Measurements from ENCODE around the gene LAD1.
A peak's percentile ranks its signal among the peaks of the same experiment; 100 is the strongest.

LAD1 gene

GRCh38 chr1:201424146-201424545 is 25.0 kb upstream of the LAD1 start:
- H3K9me3 Mint-ChIP-seq, result no peaks in the 10 kb centered on the region
- H3K36me3 Mint-ChIP-seq, result no peaks in the 10 kb centered on the region
- no peak overlapping the region for H3K4me3 Mint-ChIP-seq
- no peak overlapping the region for H3K27ac Mint-ChIP-seq
- DNase-seq, result no peak
- CTCF ChIA-PET, result interaction anchor here (1.0 to 1.4 kb wide), 2 partner anchors 15 to 23 kb away, joined by 3 read pairs; no protein-coding TSS in a partner anchor
- H3K27me3 Mint-ChIP-seq, result peaks cover 46% of the 10 kb centered on the region
- peaks cover 3% of the 10 kb centered on the region for H3K4me1 Mint-ChIP-seq

GRCh38 chr1:201423655-201424054 is 24.5 kb upstream of the LAD1 start:
- no peaks in the 10 kb centered on the region for H3K36me3 Mint-ChIP-seq
- DNase-seq, result no peak
- CTCF ChIA-PET, result interaction anchor here (1.0 to 1.4 kb wide), 2 partner anchors 14 to 24 kb away, joined by 3 read pairs; no protein-coding TSS in a partner anchor
- H3K27me3 Mint-ChIP-seq, result peaks cover 44% of the 10 kb centered on the region
- no peak overlapping the region for H3K27ac Mint-ChIP-seq
- no peak overlapping the region for H3K4me3 Mint-ChIP-seq
- no peaks in the 10 kb centered on the region for H3K9me3 Mint-ChIP-seq
- H3K4me1 Mint-ChIP-seq, result peaks cover 3% of the 10 kb centered on the region

DNA sequence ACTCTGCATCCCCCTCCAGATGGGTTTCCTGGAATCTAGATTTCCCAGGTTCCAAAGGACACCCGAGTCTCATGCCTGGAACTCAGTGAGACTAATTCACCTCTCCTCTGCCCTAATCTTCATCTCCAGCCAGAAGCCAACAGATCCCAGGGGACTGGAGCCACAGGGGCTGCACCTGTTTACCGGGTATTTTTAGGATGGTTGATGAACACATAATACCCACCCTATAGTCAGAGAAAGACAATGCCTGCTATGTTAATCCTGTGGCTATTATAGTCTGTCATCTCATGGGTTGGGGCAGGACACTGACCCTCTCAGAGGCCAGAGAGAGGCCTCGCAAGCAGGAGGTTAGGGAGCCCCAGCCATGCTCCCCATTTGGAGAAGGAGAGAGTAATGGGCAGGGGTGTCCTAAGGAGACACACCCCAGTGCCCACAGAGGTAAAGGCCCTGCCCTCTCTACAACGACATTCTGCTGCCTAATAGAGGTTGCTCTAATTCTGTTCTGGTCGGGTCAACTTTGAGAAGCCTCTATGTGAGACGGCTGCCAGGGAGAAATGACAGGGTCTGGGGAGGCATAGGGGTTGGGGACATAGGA is 23.4 kb upstream of the LAD1 start:
- no peak overlapping the region for H3K4me3 Mint-ChIP-seq
- peaks cover 43% of the 10 kb centered on the region for H3K27me3 Mint-ChIP-seq
- no peak for DNase-seq
- H3K27ac Mint-ChIP-seq, result no peak overlapping the region
- H3K9me3 Mint-ChIP-seq, result no peaks in the 10 kb centered on the region
- H3K4me1 Mint-ChIP-seq, result peaks cover 3% of the 10 kb centered on the region
- H3K36me3 Mint-ChIP-seq, result no peaks in the 10 kb centered on the region
- CTCF ChIA-PET, result no interaction called here

- Mint-ChIP-seq H3K27me3 (peaks cover 48% of the 10 kb centered on the region), H3K9me3 (no peaks in the 10 kb centered on the region), H3K36me3 (no peaks in the 10 kb centered on the region), H3K4me1 (peaks cover 3% of the 10 kb centered on the region), H3K27ac (no peak overlapping the region), H3K4me3 (no peak overlapping the region)
- no peak for DNase-seq
- CTCF ChIA-PET, result no interaction called here
Observed at GRCh38 chr1:201422026-201422425, 22.9 kb upstream of the LAD1 start.

GRCh38 chr1:201421041-201421440 is 21.9 kb upstream of the LAD1 start:
- Mint-ChIP-seq H3K27ac (no peak overlapping the region), H3K9me3 (no peaks in the 10 kb centered on the region), H3K27me3 (peaks cover 46% of the 10 kb centered on the region), H3K4me1 (no peaks in the 10 kb centered on the region), H3K4me3 (no peak overlapping the region), H3K36me3 (no peaks in the 10 kb centered on the region)
- CTCF ChIA-PET, result interaction anchor here (1.4 kb wide), 1 partner anchor 15 kb away, joined by 7 read pairs; no protein-coding TSS in a partner anchor
- no peak for DNase-seq

DNA sequence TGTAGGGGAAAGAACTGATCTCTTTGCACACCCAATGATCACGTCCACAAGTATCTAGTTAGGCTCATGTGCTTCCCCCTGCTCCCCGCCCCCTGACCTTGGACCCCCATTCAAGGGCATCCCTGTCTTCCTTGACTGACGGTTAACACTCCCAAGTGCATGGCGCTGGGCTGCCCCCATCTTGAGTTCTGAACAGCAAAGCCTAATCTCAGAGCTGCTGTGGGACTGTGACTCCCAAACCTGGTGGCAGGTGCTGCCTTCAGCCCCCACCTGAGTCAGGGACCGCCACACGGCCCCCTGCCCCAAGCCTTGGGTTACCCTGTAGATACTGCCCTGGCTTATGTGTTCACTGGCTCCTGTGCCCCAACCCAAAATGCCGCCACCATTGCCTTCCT is 21.5 kb upstream of the LAD1 start:
- Mint-ChIP-seq H3K27me3 (peaks cover 44% of the 10 kb centered on the region), H3K36me3 (no peaks in the 10 kb centered on the region), H3K4me1 (no peaks in the 10 kb centered on the region), H3K27ac (no peak overlapping the region), H3K4me3 (no peak overlapping the region), H3K9me3 (no peaks in the 10 kb centered on the region)
- DNase-seq, result no peak
- CTCF ChIA-PET, result interaction anchor here (1.4 kb wide), 1 partner anchor 15 kb away, joined by 7 read pairs; no protein-coding TSS in a partner anchor

DNA sequence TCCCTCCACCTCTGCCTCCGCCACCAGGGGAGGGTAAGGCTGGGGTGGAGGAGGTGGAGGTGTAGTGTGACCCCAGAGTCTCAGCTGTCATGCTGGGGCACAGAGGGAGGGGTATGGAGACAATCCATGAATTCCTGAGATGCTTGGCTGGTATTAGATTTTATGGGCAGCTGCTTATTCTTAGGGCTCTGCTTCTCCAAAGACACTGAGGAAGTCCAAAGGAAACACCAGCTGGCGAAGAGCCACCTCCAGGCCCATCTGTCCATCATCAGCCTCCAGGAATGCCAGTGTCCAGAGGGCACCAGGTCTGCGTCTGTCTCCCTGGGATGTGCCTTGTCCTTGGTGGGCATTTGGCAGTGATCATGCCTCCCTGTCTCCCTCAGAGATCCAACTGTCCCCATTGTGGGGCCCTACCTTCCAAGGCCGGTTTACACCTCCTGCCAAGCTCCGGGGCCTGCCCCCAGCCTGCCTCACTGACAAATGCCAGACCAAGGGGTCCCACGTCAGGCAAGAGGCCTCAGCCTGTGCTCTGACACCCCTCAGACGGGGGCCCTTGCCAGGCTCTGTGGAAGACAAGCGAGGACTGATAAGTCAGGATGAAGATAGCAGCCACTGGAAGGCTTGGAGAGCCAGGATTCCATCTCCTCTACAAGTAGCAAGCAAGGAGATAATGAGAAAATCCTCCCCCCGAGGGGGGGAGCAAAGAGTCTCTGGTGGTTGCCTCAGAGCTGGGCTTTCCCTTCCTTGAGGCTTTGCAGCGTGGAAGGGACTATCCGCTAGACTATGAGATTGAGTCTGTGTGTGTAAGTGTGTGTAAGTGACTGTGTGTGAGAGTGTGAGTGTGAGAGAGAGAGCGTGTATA is 20.9 kb upstream of the LAD1 start:
- H3K9me3 Mint-ChIP-seq, result no peaks in the 10 kb centered on the region
- no peak overlapping the region for H3K27ac Mint-ChIP-seq
- H3K4me1 Mint-ChIP-seq, result no peaks in the 10 kb centered on the region
- DNase-seq, result no peak
- H3K36me3 Mint-ChIP-seq, result no peaks in the 10 kb centered on the region
- peaks cover 46% of the 10 kb centered on the region for H3K27me3 Mint-ChIP-seq
- CTCF ChIA-PET, result interaction anchor here (1.4 kb wide), 1 partner anchor 16 kb away, joined by 7 read pairs; no protein-coding TSS in a partner anchor
- H3K4me3 Mint-ChIP-seq, result no peak overlapping the region

GRCh38 chr1:201419256-201419655 is 20.1 kb upstream of the LAD1 start:
- H3K9me3 Mint-ChIP-seq, result no peaks in the 10 kb centered on the region
- no peaks in the 10 kb centered on the region for H3K4me1 Mint-ChIP-seq
- H3K27ac Mint-ChIP-seq, result no peak overlapping the region
- H3K36me3 Mint-ChIP-seq, result no peaks in the 10 kb centered on the region
- no peak for DNase-seq
- peaks cover 48% of the 10 kb centered on the region for H3K27me3 Mint-ChIP-seq
- no peak overlapping the region for H3K4me3 Mint-ChIP-seq
- CTCF ChIA-PET, result no interaction called here

GRCh38 chr1:201418461-201418860 is 19.3 kb upstream of the LAD1 start:
- Mint-ChIP-seq H3K4me1 (no peaks in the 10 kb centered on the region), H3K27me3 (peaks cover 47% of the 10 kb centered on the region), H3K4me3 (no peak overlapping the region), H3K27ac (no peak overlapping the region), H3K9me3 (no peaks in the 10 kb centered on the region), H3K36me3 (no peaks in the 10 kb centered on the region)
- CTCF ChIA-PET, result no interaction called here
- no peak for DNase-seq

DNA sequence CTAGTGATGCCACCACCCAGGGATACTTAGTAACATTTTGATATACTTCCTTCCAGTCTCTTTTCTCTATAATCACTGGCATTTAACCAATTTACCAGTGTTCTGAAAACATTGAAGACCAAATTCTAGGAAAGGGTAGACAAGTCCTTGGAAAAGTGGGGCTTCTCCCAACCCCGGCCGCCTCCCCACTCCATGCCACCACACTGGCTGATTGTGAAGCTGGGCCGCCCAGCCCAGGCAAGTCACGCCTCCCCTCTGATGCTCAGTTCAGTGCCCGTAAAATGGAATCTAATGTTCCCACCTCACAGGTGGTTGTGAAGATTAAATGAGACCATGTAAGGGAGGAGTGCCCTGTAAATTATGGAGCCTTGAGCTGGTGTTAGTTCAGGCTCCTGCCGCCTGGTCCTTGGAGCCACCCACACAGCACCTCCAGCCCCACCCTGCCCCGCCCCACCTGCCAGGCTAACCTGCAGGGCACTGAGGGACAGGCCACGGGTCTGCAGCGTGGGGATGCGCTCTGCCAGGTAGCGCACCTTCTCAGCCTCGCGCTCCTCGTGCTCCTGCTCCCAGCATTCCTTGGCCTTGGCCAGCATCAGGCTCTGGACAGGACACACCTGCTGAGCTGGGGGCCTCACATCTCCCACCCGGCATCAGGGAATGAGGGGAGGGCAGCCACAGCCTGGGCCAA is 15.1 kb upstream of the LAD1 start:
- no peak for DNase-seq
- no peak overlapping the region for H3K27ac Mint-ChIP-seq
- no peaks in the 10 kb centered on the region for H3K4me1 Mint-ChIP-seq
- H3K36me3 Mint-ChIP-seq, result no peaks in the 10 kb centered on the region
- H3K4me3 Mint-ChIP-seq, result no peak overlapping the region
- no peaks in the 10 kb centered on the region for H3K9me3 Mint-ChIP-seq
- peaks cover 33% of the 10 kb centered on the region for H3K27me3 Mint-ChIP-seq
- CTCF ChIA-PET, result no interaction called here

GRCh38 chr1:201411292-201411691 is 12.2 kb upstream of the LAD1 start:
- Mint-ChIP-seq H3K4me1 (no peaks in the 10 kb centered on the region), H3K27me3 (peaks cover 29% of the 10 kb centered on the region), H3K27ac (no peak overlapping the region), H3K9me3 (no peaks in the 10 kb centered on the region), H3K36me3 (no peaks in the 10 kb centered on the region), H3K4me3 (no peak overlapping the region)
- no peak for DNase-seq
- CTCF ChIA-PET, result interaction anchor here (1.4 kb wide), 1 partner anchor 26 kb away, joined by 3 read pairs; no protein-coding TSS in a partner anchor

- DNase-seq, result no peak
- Mint-ChIP-seq H3K4me1 (no peaks in the 10 kb centered on the region), H3K9me3 (no peaks in the 10 kb centered on the region), H3K4me3 (no peak overlapping the region), H3K27me3 (peaks cover 29% of the 10 kb centered on the region), H3K36me3 (no peaks in the 10 kb centered on the region), H3K27ac (no peak overlapping the region)
- CTCF ChIA-PET, result interaction anchor here (0.6 to 2.2 kb wide), 12 partner anchors 14 to 151 kb away, joined by 3 to 8 read pairs (median 3); no protein-coding TSS in a partner anchor
Observed at GRCh38 chr1:201409440-201409839, 10.3 kb upstream of the LAD1 start.

DNA sequence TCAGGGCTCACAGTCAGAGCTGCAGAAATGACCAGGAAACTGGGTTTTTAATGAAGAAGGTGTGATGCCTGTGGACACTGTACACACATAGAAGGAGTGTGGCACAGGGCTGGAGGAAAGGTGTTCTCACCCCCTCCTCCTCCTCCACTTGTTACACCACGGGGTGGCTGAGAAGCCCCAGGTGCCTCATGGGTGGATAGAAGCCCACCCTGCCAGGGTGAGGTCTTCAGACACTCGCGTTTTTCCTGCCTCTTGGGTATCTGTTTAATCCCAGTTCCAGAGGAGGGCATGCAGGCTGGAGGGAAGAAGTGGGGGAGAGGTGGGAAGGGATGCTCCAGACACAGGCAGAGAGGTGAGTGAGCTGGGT is 9.7 kb upstream of the LAD1 start:
- H3K36me3 Mint-ChIP-seq, result no peaks in the 10 kb centered on the region
- CTCF ChIA-PET, result interaction anchor here (0.6 to 2.2 kb wide), 9 partner anchors 14 to 150 kb away, joined by 3 to 8 read pairs (median 3); no protein-coding TSS in a partner anchor
- no peaks in the 10 kb centered on the region for H3K4me1 Mint-ChIP-seq
- no peaks in the 10 kb centered on the region for H3K9me3 Mint-ChIP-seq
- H3K27me3 Mint-ChIP-seq, result peaks cover 29% of the 10 kb centered on the region
- no peak for DNase-seq
- no peak overlapping the region for H3K4me3 Mint-ChIP-seq
- no peak overlapping the region for H3K27ac Mint-ChIP-seq

- peaks cover 29% of the 10 kb centered on the region for H3K27me3 Mint-ChIP-seq
- H3K4me3 Mint-ChIP-seq, result no peak overlapping the region
- H3K4me1 Mint-ChIP-seq, result no peaks in the 10 kb centered on the region
- H3K27ac Mint-ChIP-seq, result no peak overlapping the region
- no peaks in the 10 kb centered on the region for H3K9me3 Mint-ChIP-seq
- no peaks in the 10 kb centered on the region for H3K36me3 Mint-ChIP-seq
- CTCF ChIA-PET, result interaction anchor here (0.9 to 2.2 kb wide), 7 partner anchors 13 to 150 kb away, joined by 3 to 8 read pairs (median 3); no protein-coding TSS in a partner anchor
- DNase-seq, result peak; percentile 83
Observed at GRCh38 chr1:201408176-201408833, 9.2 kb upstream of the LAD1 start.

Data from activated naive CD4-positive, alpha-beta T cell treated with anti-CD3 and anti-CD28 coated beads, Interleukin-2, amount 10 ng/mL, durations not matched to agents 7 days and 5 days (primary cell).